Gastroesophageal sphincter (tissue), 4 donors: Measurements from ENCODE around the gene COL6A2. TPM values are rescaled to one million over a fixed set of nuclear protein-coding genes. Genes with fewer than 3 reads are reported as not detected.
"Not testable (repeated sequence)": the region's sequence is repeated elsewhere in the genome, so short reads cannot be mapped to it uniquely, and the experiment has no call there.

Experiments used
- ATAC-seq: fragments of 150-250 bp; one replicate; pipeline ENCODE4 v1.9.1; 2016; ENCODE audit warnings: mild to moderate bottlenecking, moderate library complexity
- H3K27ac ChIP-seq, 4 donors: fragments of 200-600 bp; sonication (generic) in 3 of 4; 1 replicate in 3 of 4; 2 replicates in 1 of 4; pipeline ENCODE4 v1.5.1; 2016 to 2019
- H3K27me3 ChIP-seq: fragments of 200-600 bp; sonication (generic); one replicate; pipeline ENCODE4 v1.5.1; 2019
- H3K36me3 ChIP-seq, 2 donors: fragments of 200-600 bp; sonication (generic); one replicate each; pipeline ENCODE4 v1.5.1; 2019; ENCODE audit warnings: control low read depth in 1 of 2
- H3K4me1 ChIP-seq, 3 donors: fragments of 200-600 bp; sonication (generic); 1 replicate in 2 of 3; 2 replicates in 1 of 3; pipeline ENCODE4 v1.5.1; 2016 to 2019; ENCODE audit warnings: control low read depth in 2 of 3
- H3K4me3 ChIP-seq, 2 donors: fragments of 200-600 bp; sonication (generic); one replicate each; pipeline ENCODE4 v1.5.1; 2019; ENCODE audit warnings: mild to moderate bottlenecking in 1 of 2, moderate library complexity in 1 of 2
- H3K9me3 ChIP-seq, 3 donors: fragments of 200-600 bp; sonication (generic); one replicate each; pipeline ENCODE4 v1.5.1; 2017 to 2019; ENCODE audit warnings: control low read depth in 2 of 3
- CTCF ChIP-seq, 4 experiments: fragments of 200-600 bp in 2 of 4; fragments of 450-650 bp in 2 of 4; sonication (generic) in 1 of 4; IDR thresholded peaks; one replicate each; pipeline ENCODE4 v1.5.1; 2017 to 2019; ENCODE audit warnings: antibody characterized with exemption in 4 of 4, mild to moderate bottlenecking in 2 of 4, moderate library complexity in 2 of 4
- EP300 ChIP-seq: sonication (generic); formaldehyde crosslinking; IDR thresholded peaks from one replicate; pipeline ENCODE4 v1.6.1; 2017; ENCODE audit warnings: antibody characterized with exemption, mild to moderate bottlenecking
- POLR2A ChIP-seq, 2 donors: fragments of 450-650 bp; IDR thresholded peaks; one replicate each; pipeline ENCODE4 v1.6.1; 2017; ENCODE audit warnings: antibody characterized with exemption in 2 of 2, mild to moderate bottlenecking in 2 of 2, moderate library complexity in 1 of 2
- POLR2AphosphoS5 ChIP-seq: sonication (generic); formaldehyde crosslinking; IDR thresholded peaks from one replicate; pipeline ENCODE4 v1.6.1; 2017; ENCODE audit warnings: antibody characterized with exemption
- WGBS, 2 donors: methylation state at CpG; one replicate each; pipeline ENCODE4 v1.1.5; 2018; ENCODE audit warnings: low coverage in 1 of 2; 5-methylcytosine and 5-hydroxymethylcytosine counted together
- total RNA-seq, 4 donors: library from RNA; depleted of rRNA; stranded (reverse); fragments of >200 nt; gene quantifications; one replicate each; pipeline ENCODE4 v1.1.0, GENCODE V29; 2016

The COL6A2 gene
- total RNA-seq, 4 donors from 2014 or later: 720 to 1,286 (median 1,215) TPM

- ATAC-seq: no peak
- Histone ChIP-seq H3K27ac (peak overlapping the region in 3 of 4 donors; percentile 49 to 100 (median 98)), H3K27me3 (peaks cover 5% of the 10 kb centered on the region), H3K4me3 (peak overlapping the region; percentile 93 to 99), H3K4me1 (peaks cover 4 to 50% (median 5%) of the 10 kb centered on the region in 3 donors), H3K9me3 (peaks cover 0 to 10% (median 0%) of the 10 kb centered on the region in 3 donors), H3K36me3 (no peaks in the 10 kb centered on the region)
- WGBS, 2 donors: 28 to 35% methylated on average over 7 of the region's 7 CpGs
- TF ChIP-seq POLR2AphosphoS5 (peak; percentile 39), EP300 (no peak), CTCF (IDR thresholded peaks at IDR 0.05) (no peak)
Observed at GRCh38 chr21:46100426-46100825, 2.5 kb downstream of the COL6A2 start.

DNA sequence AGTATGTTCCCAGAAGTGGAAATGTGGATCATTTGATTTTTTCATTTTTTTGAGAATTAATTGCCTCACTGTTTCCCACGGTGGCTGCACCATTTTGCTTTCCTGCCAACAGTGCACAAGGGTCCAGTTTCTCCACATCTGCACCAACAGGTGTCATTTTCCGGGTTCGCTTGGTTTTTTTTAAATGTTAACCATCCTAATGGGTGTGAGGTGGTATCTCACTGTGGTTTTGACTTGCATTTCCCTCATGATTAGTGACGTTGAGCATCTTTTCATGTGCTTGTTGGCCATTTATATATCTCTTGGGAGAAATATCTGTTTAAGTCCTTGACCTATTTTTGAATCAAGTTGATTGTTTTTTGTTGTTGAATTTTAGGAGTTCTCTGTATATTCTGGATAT, 3.0 kb downstream of the COL6A2 start:
- no peaks in the 10 kb centered on the region for H3K36me3 ChIP-seq
- H3K27ac ChIP-seq: peak overlapping the region in 3 of 4 donors; percentile 49 to 100 (median 98)
- peaks cover 0 to 10% (median 0%) of the 10 kb centered on the region in 3 donors for H3K9me3 ChIP-seq
- TF ChIP-seq POLR2A (IDR thresholded peaks at IDR 0.05): no peak
- no peak for TF ChIP-seq POLR2AphosphoS5
- TF ChIP-seq CTCF (IDR thresholded peaks at IDR 0.05): no peak
- no peak for TF ChIP-seq EP300
- H3K4me3 ChIP-seq: peak overlapping the region; percentile 93 to 99
- H3K4me1 ChIP-seq: peaks cover 4 to 45% (median 5%) of the 10 kb centered on the region in 3 donors
- no peak for ATAC-seq
- peaks cover 5% of the 10 kb centered on the region for H3K27me3 ChIP-seq
- 50 to 55% methylated on average over 4 of the region's 4 CpGs for WGBS, 2 donors

DNA sequence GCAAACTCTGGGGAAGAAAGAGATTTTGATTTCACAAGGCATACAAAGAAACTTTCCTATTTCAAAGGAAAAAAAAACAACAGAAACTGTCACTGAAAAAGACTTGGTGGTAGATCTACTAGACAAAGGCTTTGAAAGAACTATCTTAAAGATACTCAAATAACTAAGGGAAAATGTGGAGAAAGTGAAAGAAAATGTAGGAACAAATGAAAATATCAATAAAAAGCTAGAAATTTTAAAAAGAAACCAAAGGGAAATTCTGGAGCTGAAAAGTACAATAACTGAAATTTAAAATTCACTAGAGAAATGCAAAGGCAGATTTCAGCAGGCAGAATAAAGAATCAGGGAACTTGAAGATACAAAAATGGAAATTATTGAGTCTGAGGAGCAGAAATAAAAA, 6.2 kb downstream of the COL6A2 start:
- Histone ChIP-seq H3K27me3 (no peaks in the 10 kb centered on the region), H3K4me1 (peaks cover 4 to 31% (median 4%) of the 10 kb centered on the region in 3 donors), H3K36me3 (no peaks in the 10 kb centered on the region), H3K27ac (peak overlapping the region in 1 of 4 donors; percentile 23), H3K4me3 (no peak overlapping the region), H3K9me3 (peaks cover 0 to 10% (median 0%) of the 10 kb centered on the region in 3 donors)
- no peak for TF ChIP-seq CTCF (IDR thresholded peaks at IDR 0.05)
- no peak for ATAC-seq

- not testable (repeated sequence) for H3K9me3 ChIP-seq, H3K27me3 ChIP-seq, H3K4me3 ChIP-seq, H3K36me3 ChIP-seq, H3K27ac ChIP-seq, ATAC-seq
- WGBS, 2 donors: 54 to 61% methylated on average over 2 of the region's 2 CpGs
- peaks cover 4 to 41% (median 24%) of the 10 kb centered on the region in 3 donors for H3K4me1 ChIP-seq
Observed at GRCh38 chr21:46107376-46107775, 9.5 kb downstream of the COL6A2 start.

DNA sequence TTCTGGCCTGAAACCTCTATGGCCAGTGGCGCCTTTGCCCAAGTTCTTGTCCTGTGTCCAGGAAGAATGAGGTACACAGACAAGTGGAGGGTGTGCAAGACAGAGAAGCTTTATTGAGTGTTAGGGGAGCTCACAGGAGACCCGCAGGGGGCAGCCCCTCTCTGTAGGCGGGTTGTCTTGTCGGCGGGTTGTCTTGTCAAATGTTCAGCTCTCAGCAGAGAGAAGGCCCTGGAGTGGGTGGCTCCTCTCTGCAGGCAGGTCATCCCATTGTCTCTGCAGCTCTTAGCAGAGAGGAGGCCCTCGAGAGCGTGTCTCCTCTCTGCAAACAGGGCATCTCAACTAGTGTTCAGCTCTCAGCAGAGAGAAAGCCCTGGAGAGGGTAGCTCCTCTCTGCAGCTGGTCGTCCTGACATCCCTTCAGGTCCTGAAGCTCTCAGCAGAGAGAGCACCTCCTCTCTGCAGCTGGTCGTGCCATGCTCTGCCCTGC, 11.0 kb downstream of the COL6A2 start:
- Histone ChIP-seq H3K27me3 (no peaks in the 10 kb centered on the region), H3K27ac (peak overlapping the region in 3 of 4 donors; percentile 76 to 82 (median 77)), H3K36me3 (peaks cover 0 to 22% of the 10 kb centered on the region in 2 donors), H3K4me3 (no peak overlapping the region), H3K9me3 (no peaks in the 10 kb centered on the region), H3K4me1 (peaks cover 3 to 47% (median 24%) of the 10 kb centered on the region in 3 donors)
- WGBS, 2 donors: 90% methylated on average over 1 of the region's 9 CpGs; no CpG with 5 or more reads in 1 of the 2 donors
- no peak for TF ChIP-seq POLR2A (IDR thresholded peaks at IDR 0.05)
- TF ChIP-seq EP300: no peak
- no peak for TF ChIP-seq POLR2AphosphoS5
- TF ChIP-seq CTCF (IDR thresholded peaks at IDR 0.05): no peak
- ATAC-seq: no peak
